Stimulated activated CD8-positive, alpha-beta memory T cell treated with anti-CD3 and anti-CD28 coated beads, Interleukin-15, amount 100 ng/mL, for 4 hours (primary cell): ENCODE measurements around the gene NCAPG2.

Source experiments
- DNase-seq, 2 donors: peaks; one replicate each; pipeline ENCODE4 v3.0.0-alpha.2; 2020; ENCODE audit warnings: low read depth in 2 of 2

The NCAPG2 gene

GRCh38 chr7:158601090-158601489 is 103.5 kb downstream of the NCAPG2 start:
- no peak for DNase-seq

- no peak for DNase-seq
Observed at GRCh38 chr7:158596745-158597144, 107.9 kb downstream of the NCAPG2 start.

- no peak for DNase-seq
Observed at GRCh38 chr7:158596309-158596708, 108.3 kb downstream of the NCAPG2 start.

- no peak for DNase-seq
Observed at GRCh38 chr7:158595068-158595467, 109.5 kb downstream of the NCAPG2 start.

- no peak for DNase-seq
Observed at GRCh38 chr7:158592541-158592940, 112.1 kb downstream of the NCAPG2 start.

- DNase-seq = no peak
Observed at GRCh38 chr7:158591944-158592343, 112.7 kb downstream of the NCAPG2 start.

GRCh38 chr7:158590181-158590530 is 114.4 kb downstream of the NCAPG2 start:
- no peak for DNase-seq

GRCh38 chr7:158589653-158590052 is 115.0 kb downstream of the NCAPG2 start:
- DNase-seq = no peak

GRCh38 chr7:158588878-158589442 is 115.6 kb downstream of the NCAPG2 start:
- DNase-seq = no peak

- no peak for DNase-seq
Observed at GRCh38 chr7:158588085-158588877, 116.3 kb downstream of the NCAPG2 start.

- DNase-seq = peak; percentile 5
Observed at GRCh38 chr7:158587162-158588084, 117.2 kb downstream of the NCAPG2 start, which contains the start of gene PTPRN2. TSS of gene PTPRN2 (minus strand) at chr7:158587823.

- no peak for DNase-seq
Observed at GRCh38 chr7:158586499-158587161, 118.0 kb downstream of the NCAPG2 start.

GRCh38 chr7:158585721-158586498 is 118.7 kb downstream of the NCAPG2 start:
- DNase-seq = no peak

- no peak for DNase-seq
Observed at GRCh38 chr7:158584407-158584806, 120.2 kb downstream of the NCAPG2 start.

GRCh38 chr7:158583810-158584209 is 120.8 kb downstream of the NCAPG2 start:
- no peak for DNase-seq

GRCh38 chr7:158583143-158583542 is 121.5 kb downstream of the NCAPG2 start:
- DNase-seq = no peak

- no peak for DNase-seq
Observed at GRCh38 chr7:158582089-158582456, 122.5 kb downstream of the NCAPG2 start.

GRCh38 chr7:158581440-158582088 is 123.0 kb downstream of the NCAPG2 start:
- no peak for DNase-seq
